GM19035 (cell line): Measurements from ENCODE around the gene RNF151.
A peak's percentile ranks its signal among the peaks of the same experiment; 100 is the strongest.

Experiments used
- ATAC-seq: cut with Tn5 transposase; IDR thresholded peaks from one replicate; pipeline ENCODE4 v1.9.1; 2021; ENCODE audit not compliant: unreplicated experiment

Gene RNF151

DNA sequence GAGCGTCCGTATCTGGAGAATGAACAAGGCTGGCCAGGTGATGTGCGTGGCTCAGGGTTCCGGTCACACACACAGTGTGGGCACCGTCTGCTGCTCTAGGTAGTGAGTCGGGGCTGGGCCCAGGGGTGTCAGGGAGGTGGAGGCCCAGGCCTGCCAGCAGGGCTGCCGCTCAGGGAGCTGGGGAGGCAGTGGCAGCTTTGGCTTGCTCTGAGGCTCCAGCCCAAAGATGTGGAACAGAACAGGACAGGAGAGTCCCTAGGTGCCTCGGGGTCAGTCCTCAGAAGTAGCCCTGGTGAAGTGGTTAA lies 9.5 kb downstream of the RNF151 start:
- ATAC-seq = no peak

DNA sequence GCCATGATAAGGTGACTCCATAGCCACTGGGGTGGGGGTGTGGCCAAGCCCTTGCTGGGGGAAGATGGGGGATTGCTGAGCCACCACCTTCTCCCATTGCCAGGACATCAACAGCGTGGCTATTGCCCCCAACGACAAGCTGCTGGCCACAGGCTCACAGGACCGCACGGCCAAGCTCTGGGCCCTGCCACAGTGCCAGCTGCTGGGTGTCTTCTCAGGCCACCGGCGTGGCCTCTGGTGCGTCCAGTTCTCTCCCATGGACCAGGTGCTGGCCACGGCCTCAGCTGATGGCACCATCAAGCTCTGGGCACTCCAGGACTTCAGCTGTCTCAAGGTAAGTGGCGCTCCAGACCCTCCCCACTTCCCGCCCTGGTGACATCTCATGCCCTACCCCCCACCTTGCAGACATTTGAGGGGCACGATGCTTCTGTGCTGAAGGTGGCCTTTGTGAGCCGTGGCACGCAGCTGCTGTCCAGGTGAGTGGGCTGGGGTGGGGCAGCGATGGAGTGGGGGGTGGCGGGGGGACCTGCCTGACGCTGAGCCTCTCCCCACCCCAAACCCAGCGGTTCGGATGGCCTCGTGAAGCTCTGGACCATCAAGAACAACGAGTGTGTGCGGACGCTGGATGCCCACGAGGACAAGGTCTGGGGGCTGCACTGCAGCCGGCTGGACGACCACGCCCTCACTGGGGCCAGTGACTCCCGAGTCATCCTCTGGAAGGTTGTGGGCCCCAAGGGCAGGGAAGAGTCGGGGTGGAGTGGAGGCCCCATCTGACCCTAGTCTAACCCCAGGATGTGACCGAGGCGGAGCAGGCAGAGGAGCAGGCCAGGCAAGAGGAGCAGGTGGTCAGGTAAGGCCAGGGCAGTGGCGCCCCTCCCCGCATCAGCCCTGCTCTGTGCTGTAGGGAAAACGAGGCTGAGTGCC lies 10.6 kb downstream of the RNF151 start:
- no peak for ATAC-seq

DNA sequence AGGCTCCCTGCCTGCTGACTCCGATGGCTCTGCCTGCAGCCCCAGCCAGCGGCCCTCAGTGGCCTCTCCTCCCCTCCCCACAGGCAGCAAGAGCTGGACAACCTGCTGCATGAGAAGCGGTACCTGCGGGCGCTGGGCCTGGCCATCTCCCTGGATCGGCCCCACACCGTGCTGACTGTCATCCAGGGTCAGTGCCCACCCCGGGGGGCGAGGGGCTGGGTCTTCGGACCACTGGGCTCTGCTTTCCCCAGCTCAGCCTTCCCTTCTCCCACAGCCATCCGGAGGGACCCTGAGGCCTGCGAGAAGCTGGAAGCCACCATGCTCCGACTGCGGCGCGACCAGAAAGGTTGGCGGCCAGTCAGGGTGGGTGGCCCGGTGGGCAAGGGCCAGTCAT lies 11.2 kb downstream of the RNF151 start:
- no peak for ATAC-seq

DNA sequence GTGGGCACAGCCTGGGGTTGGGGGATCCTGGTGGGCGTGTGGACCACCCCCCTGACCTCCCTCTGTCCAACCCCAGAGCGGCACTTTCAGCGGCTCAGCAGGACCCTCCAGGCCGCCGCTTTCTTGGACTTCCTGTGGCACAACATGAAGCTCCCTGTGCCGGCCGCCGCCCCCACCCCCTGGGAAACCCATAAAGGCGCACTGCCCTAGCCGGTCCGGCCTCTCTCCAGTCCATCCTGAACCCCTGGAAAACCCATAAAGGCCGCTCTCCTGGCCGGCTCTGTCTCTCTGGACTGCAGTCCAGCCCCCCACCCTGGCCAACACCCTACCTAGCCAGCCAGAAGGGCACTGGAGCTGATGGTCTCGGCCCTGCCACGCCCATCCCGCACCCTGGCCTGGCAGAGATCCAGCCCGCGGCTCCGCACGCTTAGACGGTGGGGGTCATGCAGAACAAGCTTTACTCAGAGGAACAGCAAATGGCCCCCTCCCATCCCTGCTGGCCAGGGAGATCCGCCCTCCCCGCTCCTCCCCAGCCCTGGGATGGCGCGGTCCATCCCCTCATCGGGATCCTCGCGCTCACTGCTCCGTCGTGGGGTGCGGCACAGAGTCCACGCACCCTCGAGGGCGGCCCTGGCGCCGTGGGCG lies 11.9 kb downstream of the RNF151 start:
- ATAC-seq = no peak

DNA sequence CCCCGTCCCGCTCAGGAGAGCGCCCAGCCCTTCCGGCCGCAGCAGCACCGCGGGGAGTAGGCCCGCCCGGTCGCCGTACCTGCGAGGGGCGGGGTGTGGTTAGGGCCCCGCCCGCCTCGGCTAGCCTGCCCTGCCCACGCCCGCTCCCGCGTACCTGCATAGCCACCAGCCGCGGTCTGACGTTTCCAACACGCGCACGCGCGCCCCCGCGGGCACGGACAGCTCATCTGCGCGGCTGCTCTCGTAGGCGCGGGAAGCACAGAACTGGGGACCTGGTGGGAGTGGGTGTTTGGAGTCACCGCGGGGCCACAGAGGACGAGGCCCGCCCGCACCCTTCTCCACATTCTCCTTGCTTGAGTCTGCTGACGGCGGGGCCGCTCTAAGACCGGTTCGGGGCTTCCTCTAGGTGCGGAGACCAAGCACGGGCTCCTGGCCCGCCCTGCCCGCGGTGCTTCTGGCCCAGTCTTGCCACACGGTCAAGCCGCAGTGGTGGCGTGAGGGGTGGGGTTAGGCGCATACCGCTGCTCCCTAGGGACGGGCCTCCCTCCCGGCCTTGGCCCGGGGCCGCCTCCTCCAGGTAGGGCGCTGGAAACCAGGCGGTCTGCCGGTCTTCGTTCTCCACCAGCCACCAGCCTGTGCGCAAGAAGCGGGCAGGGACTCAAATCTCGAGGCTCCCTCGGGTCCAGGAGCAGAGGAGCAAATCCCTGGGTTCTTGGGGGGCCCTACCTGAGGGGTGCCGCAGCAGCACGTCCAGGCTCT lies 12.8 kb downstream of the RNF151 start:
- no peak for ATAC-seq

DNA sequence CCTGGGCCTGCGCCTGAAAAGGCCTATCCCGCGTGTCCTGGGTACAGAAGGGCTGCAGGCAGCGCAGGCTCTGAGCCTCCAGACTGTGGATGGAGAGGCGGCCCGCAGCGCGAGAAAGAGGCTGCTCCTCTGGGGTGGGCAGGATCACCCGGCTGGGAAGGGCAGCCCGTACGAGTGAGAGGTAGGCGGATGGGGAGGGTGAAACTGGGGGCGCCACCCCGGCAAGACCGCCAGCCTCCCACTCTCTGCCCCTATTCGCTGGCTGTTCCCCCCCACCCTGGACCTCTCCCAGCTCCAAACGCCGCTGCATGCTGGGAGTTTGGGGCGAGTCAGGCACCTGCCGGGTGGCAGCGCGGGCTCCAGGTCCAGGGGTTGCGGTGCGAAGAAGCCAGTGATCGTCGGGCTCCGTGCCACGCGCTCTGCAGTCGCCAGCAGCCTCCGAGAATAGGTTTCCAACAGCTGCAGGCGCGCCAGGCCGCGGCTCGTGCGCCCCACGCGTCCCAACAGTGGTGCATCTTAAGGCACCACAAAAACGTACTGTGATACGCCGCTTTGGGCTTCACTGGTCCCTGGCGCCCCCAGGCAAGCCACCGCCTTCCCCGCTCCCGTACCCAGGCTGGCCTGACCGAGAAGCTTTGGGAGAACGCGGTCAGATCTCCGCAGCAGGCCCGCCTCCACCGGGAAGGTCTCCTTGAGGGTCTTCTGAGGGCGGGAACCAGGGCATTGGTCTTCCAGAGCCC lies 13.5 kb downstream of the RNF151 start:
- no peak for ATAC-seq

DNA sequence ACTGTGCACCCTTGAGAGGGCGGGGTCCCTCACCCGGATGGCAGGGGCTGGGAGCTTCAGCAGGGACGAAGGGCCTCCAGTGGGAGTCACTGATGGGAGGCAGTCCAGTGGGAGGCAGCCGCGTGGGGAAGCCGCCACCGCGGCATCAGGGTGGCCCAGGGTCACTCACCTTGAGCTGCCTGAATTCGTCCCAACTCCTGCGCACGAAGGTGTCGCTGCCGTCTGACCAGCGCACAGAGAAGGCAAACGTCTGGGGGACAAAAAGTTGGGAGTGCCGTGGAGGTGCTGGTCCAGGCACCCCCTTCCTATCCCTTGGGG lies 14.1 kb downstream of the RNF151 start:
- ATAC-seq = no peak

DNA sequence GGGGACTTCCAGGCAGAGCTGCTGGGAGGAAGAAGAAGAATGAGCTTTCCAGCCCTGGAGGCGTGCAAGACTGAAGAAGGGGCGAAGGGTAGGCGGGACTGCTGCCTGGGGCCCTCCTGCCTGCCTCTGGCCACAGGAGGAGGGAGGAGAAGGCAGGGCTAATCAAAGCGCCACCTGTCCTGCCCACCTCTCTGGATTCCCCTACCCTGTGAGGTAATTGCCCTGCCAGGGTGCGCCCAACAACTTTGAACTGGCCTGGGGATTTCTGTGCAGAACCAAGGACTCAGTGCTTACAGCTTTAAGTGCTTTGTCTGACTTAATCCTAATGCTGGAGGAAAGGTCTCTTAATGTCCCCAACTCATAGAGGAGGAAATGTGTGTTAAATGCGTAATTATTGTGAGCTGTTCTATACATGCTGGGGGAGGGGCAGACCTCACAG lies 14.8 kb downstream of the RNF151 start, which contains the start of gene NOXO1:
Gene NOXO1 (minus strand): TSS at position 72 of the 439 bp plus-strand sequence. CDS start 290 bp downstream, outside the sequence.
- no peak for ATAC-seq

DNA sequence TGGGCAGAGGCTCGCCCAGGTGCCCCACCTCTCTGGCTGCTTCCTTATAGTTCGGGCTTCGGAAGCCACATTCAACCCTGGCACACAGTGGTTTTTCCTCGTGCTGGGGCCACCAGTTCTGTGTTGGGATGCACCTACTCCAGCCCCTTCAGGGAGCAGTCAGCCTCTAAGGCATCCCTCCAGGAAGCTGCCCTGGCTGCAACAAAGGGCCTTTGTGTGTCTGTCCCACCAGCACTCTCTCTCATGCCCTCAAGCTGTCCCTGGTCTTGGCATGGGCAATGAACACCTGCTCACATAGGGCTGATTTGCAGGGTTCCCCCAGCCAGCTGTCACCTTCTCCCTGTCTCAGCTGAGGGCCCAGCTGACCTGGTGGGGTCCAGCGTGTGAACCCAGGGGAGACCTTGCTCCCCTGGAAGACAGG lies 15.4 kb downstream of the RNF151 start:
- no peak for ATAC-seq

DNA sequence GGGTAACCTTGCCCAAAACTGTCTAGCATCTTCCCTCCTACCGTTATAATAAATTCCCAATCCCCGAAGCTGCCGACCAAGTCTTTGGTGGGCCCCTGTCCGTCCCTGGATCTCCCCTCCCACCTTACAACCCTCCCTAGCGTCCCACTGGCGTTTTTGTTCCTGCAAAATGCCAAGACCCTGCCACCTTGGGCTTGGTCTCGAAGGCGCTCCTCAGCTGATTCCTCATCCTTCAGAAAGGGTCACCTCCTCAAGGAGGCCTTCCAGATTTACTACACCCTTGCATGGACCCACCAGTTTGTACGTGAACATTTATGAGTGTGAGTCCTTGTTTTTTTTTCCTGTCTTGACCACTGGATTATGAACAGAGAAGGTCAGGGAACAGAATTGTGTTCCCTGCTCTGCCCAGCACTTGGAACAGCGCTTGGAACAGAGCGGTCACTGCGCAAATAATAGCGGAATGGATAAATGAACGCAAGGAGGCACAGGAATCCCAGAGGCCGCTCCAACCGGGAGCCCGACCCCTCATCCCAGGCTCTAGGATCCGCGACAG lies 16.4 kb downstream of the RNF151 start:
- no peak for ATAC-seq

DNA sequence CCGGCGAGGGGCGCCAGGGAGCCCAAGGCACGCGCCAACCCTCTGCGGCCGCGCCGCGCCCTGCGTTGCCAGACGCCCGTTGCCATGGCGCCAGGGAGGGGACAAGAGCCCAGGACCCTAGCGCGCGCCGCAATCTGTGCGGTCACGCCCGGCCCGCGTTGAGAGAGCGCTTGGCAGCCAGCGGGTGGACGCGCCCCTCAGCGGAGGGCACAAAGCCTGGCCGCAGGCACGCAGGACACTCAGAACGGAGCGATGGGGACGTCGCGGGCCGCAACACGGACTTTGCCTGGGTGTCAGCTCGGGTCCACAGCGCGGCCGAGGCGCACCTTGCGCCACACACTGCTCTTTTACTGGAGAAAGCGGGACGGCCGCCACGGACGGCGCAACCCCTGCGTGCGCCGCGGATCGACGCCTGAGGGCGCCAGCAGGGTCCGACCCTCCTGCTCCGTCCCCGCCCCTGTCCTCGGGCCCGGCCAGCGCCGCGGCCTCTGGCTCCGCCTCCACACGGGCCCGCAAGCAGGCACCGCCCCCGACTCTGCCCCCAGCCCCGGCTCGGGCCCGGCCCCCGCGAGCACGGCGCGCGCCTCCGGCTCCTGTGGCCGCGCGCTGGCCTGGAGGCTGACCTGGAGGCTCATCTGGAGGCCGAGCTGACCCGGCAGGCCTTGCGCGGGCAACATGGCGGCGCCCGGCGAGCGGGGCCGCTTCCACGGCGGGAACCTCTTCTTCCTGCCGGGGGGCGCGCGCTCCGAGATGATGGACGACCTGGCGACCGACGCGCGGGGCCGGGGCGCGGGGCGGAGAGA lies 17.1 kb downstream of the RNF151 start, which contains the start of gene GFER:
Gene GFER (plus strand): TSS at position 650 of the 803 bp plus-strand sequence. CDS start 26 bp downstream, at position 676.
- ATAC-seq = peak; percentile 86

DNA sequence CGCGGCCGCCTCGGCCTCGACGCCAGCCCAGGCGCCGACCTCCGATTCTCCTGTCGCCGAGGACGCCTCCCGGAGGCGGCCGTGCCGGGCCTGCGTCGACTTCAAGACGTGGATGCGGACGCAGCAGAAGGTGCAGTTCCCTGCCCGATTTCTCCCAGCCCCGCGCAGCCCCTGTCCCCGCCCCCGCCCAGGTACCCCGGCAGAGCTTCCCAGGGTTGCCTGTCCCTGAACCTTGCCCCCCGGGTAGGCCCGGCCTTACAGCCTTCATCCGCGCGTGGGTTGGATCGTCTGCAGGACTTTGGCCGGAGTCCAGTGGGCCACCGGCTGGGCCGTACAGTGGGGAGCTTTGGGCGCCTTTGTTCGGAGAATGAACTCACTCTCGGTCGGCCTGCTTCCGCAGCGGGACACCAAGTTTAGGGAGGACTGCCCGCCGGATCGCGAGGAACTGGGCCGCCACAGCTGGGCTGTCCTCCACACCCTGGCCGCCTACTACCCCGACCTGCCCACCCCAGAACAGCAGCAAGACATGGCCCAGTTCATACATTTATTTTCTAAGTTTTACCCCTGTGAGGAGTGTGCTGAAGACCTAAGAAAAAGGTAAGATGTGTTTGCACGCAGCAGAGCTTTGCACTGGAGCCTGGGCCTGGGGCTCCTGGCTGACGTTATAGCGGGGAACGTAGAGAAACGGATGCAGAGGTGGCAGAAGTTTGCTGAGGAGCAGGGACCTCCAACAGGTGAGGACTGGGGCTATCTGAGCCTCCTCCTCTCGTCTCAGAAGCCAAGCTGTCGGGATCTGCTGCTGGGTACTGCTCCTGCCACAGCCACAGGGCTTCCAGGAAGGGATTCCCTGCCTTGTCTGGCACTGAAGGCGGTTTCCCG lies 17.9 kb downstream of the RNF151 start:
- peak; percentile 16 for ATAC-seq

DNA sequence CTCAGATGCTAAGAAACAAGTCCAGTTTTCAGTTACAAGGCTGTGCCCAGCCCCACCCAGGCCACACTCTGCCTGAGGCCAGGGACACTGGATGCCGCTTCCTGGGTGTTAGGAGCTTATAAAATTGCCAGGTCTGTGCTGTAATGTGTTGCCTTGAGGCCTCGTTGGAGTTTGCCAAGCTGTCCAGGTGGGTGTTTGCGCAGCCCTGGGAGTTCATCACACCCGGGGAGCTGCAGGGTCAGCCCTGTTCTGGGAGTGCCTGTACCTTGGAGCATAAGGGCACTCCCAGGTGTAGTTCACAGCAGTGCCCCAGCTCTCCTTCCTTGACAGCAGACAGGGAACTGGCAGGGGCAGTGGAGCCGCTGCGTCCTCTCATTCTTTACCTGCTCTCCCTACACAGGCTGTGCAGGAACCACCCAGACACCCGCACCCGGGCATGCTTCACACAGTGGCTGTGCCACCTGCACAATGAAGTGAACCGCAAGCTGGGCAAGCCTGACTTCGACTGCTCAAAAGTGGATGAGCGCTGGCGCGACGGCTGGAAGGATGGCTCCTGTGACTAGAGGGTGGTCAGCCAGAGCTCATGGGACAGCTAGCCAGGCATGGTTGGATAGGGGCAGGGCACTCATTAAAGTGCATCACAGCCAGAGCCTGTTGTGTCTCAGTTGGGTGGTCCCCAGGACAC lies 19.0 kb downstream of the RNF151 start:
- ATAC-seq = no peak

DNA sequence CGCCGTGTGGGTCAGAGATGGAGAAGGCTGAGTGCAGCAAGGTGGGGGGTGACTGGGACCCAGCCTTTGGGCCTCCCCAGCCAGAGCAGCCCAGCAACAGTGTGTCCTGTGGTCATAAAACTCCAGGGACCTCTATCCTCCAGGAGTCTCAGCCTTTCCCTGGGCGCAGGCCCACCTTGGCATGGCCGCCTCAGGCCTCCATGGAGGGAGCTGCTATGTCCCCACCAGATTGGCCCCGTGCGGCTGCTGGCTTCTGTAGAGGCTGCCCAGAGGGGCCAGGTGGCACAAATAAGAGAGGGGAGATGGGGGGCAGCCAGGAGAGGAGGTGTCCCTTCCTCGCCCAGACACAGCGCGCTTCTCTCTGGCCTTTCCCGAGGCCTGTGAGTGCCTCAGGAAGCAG lies 20.5 kb downstream of the RNF151 start:
- no peak for ATAC-seq

DNA sequence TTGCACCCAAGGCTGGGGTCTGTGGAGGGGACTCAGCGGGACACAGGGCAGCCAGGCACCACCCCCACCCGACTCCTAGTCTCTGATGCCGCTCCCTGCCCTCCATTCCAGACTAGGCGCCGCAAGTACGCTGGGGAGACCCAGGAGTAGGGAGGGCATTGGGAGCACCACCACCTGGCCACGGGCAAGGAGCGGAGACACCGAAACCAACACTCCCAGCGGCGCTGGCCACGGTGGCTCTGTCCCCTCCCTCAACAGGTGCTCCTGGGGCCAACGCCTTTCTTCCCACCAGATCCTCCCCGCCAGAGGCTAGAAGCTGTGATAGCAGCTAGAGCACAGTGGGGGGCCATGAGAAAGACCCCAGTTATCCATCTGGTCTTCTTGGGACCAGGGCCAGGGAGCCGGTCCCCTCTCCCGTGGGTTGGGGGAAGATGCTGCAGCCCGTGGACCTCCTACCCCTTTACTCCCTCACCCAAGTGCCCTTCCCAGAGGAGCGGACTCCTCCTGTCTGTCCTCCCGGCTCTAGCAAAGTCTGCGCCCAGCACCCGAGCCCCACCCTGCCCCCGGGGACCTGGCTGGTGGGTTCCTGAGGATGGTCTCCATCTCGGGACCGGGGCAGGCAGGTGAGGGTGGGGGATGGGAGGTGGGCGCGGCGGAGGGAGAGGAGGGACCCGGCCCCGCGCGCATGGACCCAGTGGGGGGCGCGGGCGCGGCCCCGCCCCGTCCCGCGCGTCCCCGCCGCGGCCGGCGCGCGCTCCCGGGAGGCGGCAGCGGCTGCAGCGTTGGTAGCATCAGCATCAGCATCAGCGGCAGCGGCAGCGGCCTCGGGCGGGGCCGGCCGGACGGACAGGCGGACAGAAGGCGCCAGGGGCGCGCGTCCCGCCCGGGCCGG lies 22.8 kb downstream of the RNF151 start, which contains the start of gene SYNGR3:
Gene SYNGR3 (plus strand): TSS at position 762 of the 892 bp plus-strand sequence. CDS start 133 bp downstream, outside the sequence.
- ATAC-seq = no peak

DNA sequence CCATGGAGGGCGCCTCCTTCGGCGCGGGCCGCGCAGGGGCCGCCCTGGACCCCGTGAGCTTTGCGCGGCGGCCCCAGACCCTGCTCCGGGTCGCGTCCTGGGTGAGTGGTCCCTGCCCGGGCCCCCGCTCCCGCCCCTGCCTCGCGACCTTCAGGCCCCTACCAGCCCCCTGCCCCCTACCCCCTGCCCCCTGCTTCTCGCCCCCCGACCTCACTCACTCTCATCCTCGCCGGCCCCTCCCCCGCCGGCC lies 23.4 kb downstream of the RNF151 start:
- no peak for ATAC-seq

DNA sequence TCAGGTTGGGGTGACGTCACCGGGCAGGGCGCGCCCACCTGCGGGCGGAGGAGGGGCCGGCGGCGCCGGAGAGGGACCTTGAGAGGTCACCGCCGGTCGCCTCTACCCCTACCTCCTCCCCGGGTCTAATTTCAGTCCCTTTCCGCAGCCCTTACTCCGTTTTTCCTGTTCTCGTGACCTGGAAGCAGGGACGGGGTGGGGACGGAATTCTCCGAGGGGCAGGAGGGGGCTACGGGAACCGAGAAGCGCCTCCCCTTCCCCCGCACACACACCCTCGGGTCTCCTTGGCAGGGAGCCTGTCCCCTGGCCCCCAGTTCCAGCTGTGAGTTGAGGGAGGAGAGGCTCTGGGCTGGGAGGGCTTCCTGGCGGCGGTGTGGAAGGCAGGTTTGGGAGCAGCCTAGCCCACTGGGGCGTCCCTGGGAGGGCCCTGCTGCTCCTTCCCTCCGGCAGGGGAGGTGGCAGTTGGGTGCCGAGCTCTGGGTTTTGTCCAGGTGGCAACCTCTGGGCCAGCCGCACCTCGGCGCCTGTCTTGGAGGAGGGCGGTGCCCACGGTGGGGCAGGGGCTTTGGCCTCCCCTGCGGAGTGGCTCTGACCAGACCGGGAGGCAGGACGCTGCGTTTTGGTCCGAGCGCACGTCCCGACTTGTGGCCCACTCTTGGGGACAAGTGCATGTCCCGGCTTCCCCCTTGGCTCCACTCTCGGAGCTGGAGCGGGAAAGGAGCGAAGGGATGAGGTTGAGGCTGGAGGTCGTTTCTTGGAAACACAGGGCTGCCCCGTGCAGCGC lies 23.9 kb downstream of the RNF151 start:
- no peak for ATAC-seq
